LNCAP (cell line): ENCODE results near the gene AFAP1L1.

Source experiments
- TF ChIP-seq, protein P1 (sequence below): fragments of 450-650 bp; IDR thresholded peaks from 2 replicates; pipeline ENCODE4 v1.5.1; 2017; ENCODE audit warnings: mild to moderate bottlenecking

AFAP1L1 gene

DNA sequence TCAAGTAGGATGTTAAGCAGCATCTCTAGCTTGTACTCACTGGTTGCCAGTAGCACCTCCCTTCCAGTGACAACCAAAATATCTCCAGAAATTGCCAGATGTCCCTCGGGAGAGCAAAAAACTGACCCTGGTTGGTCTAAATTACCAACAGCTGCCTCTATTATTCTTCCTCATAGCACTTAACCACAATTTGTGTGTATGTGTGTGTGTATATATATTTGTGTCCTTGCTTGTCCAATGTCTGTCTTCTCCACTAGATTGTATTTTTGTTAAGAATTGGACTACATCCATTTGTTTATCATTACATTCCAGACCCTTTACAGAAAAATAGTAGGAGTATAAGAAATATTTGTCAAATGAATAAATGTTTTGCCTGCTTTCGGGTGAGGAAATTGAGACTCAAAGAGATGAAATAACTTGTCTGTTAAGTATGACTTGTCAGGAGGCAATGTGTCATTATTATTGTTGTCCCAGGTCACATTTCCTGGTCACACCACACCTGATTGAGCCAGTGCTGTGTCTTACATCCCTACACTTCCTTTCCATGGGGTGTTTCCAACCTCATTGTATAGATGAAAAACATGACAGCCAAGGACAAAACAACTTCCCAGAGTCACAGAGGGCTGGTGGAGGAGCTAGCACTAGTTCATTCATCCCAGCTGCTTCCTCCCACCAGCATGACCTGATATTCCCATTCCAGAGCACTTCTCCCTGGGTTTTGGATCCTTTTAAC is 62.2 kb downstream of the AFAP1L1 start:
- TF ChIP-seq, protein P1, sequence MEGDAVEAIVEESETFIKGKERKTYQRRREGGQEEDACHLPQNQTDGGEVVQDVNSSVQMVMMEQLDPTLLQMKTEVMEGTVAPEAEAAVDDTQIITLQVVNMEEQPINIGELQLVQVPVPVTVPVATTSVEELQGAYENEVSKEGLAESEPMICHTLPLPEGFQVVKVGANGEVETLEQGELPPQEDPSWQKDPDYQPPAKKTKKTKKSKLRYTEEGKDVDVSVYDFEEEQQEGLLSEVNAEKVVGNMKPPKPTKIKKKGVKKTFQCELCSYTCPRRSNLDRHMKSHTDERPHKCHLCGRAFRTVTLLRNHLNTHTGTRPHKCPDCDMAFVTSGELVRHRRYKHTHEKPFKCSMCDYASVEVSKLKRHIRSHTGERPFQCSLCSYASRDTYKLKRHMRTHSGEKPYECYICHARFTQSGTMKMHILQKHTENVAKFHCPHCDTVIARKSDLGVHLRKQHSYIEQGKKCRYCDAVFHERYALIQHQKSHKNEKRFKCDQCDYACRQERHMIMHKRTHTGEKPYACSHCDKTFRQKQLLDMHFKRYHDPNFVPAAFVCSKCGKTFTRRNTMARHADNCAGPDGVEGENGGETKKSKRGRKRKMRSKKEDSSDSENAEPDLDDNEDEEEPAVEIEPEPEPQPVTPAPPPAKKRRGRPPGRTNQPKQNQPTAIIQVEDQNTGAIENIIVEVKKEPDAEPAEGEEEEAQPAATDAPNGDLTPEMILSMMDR, result no peak

- TF ChIP-seq, protein P1, result no peak
Measured at GRCh38 chr5:149337736-149338135, 66.1 kb downstream of the AFAP1L1 start.

DNA sequence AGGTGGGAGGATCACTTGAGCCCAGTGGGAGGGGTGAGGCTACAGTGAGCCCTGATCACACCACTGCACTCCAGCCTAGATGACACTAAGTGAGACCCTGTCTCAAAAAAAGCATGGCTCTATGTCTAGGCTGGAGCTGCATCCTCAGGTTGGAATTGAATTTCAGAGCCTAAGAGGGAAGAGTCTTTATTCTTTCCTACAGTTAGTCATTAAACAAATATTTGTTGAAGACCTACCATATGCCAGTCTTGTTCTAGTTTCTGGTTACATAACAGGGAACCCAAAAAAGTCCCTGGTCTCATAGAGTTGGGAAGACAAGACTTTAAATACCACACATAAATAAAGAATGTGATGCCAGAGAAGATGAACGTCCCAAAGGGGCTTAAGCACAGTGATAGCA is 66.7 kb downstream of the AFAP1L1 start:
- TF ChIP-seq, protein P1, result no peak

DNA sequence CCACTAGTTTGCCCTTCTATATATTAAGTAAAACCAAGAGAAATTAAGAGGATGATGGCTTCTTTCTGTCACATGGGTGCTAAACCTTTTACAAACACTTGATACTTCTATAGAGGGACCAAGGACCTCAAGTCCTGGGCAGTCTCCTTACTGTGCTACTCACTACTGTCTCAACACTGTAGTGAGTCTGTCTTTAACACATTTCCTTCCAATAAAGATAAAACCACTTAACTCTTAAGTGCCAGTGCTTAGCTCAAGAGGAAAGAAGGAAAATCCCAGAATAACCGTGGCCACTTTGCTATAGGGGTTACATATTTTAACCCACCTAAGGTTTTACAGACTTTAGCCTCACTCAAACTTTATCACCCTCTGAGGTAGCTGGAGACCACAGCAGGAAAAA is 69.3 kb downstream of the AFAP1L1 start:
- TF ChIP-seq, protein P1, result no peak

GRCh38 chr5:149341876-149342275 is 70.2 kb downstream of the AFAP1L1 start:
- TF ChIP-seq, protein P1, result no peak

- TF ChIP-seq, protein P1, result no peak
Measured at GRCh38 chr5:149344151-149344550, 72.5 kb downstream of the AFAP1L1 start.

GRCh38 chr5:149345147-149345891 is 73.7 kb downstream of the AFAP1L1 start, which contains the start of gene GRPEL2:
Gene GRPEL2, plus strand, starts transcription at chr5:149345499. Its CDS starts 41 bp downstream, at chr5:149345540.
- TF ChIP-seq, protein P1, result no peak
